Transverse colon (tissue), 4 donors: Measurements from ENCODE around the gene NTMT1. TPM values are rescaled to one million over a fixed set of nuclear protein-coding genes. Genes with fewer than 3 reads are reported as not detected.

Source experiments
- DNase-seq: peaks from one replicate; pipeline ENCODE4 v3.0.0-alpha.2; 2019
- H3K27ac ChIP-seq, 4 donors: fragments of 200-600 bp; sonication (generic); 2 replicates each; pipeline ENCODE4 v1.5.1; 2016 to 2018; ENCODE audit warnings: inconsistent platforms in 4 of 4
- H3K27me3 ChIP-seq: fragments of 200-600 bp; sonication (generic); 2 replicates; pipeline ENCODE4 v1.5.1; 2017; ENCODE audit warnings: inconsistent platforms
- H3K36me3 ChIP-seq, 4 donors: fragments of 200-600 bp; sonication (generic); 2 replicates each; pipeline ENCODE4 v1.5.1; 2017 to 2019; ENCODE audit warnings: inconsistent platforms in 4 of 4
- H3K4me1 ChIP-seq, 4 donors: fragments of 200-600 bp; sonication (generic); 2 replicates each; pipeline ENCODE4 v1.5.1; 2017 to 2020; ENCODE audit warnings: inconsistent platforms in 4 of 4
- H3K4me3 ChIP-seq, 4 donors: fragments of 200-600 bp; sonication (generic); 1 replicate in 1 of 4; 2 replicates in 3 of 4; pipeline versions ENCODE4 v1.5.1 to v1.6.1; 2017 to 2019; ENCODE audit warnings: inconsistent platforms in 4 of 4
- H3K9me3 ChIP-seq, 2 donors: fragments of 200-600 bp; sonication (generic); 2 replicates each; pipeline ENCODE4 v1.5.1; 2017 to 2019; ENCODE audit warnings: inconsistent platforms in 2 of 2
- CTCF ChIP-seq, 5 experiments: fragments of 200-600 bp in 3 of 5; fragments of 450-650 bp in 2 of 5; sonication (generic) in 3 of 5; IDR thresholded peaks; 1 replicate in 2 of 5; 2 replicates in 3 of 5; pipeline ENCODE4 v1.5.1; 2016 to 2017; ENCODE audit warnings: antibody characterized with exemption in 5 of 5, inconsistent platforms in 3 of 5, mild to moderate bottlenecking in 2 of 5, moderate library complexity in 1 of 5
- EP300 ChIP-seq: sonication (generic); formaldehyde crosslinking; IDR thresholded peaks from one replicate; pipeline ENCODE4 v1.6.1; 2017; ENCODE audit warnings: antibody characterized with exemption, low read depth
- POLR2A ChIP-seq: fragments of 450-650 bp; IDR thresholded peaks from one replicate; pipeline ENCODE4 v1.6.1; 2016; ENCODE audit warnings: antibody characterized with exemption, mild to moderate bottlenecking, moderate library complexity
- POLR2AphosphoS5 ChIP-seq, 3 donors: sonication (generic); formaldehyde crosslinking; IDR thresholded peaks; one replicate each; pipeline ENCODE4 v1.6.1; 2016; ENCODE audit warnings: antibody characterized with exemption in 3 of 3
- WGBS, 2 donors: methylation state at CpG; one replicate each; pipeline ENCODE4 v1.1.5; 2018; ENCODE audit warnings: low coverage in 1 of 2; 5-methylcytosine and 5-hydroxymethylcytosine counted together
- in situ Hi-C, 4 donors: fragments of 200-750 bp; cut with MboI; loops; one replicate each; pipeline versions ENCODE4 v1.15.0 to v1.15.1; 2017; ENCODE audit warnings: low sequenced_read_pairs in 3 of 4, low pct_ligation_motif_present in 1 of 4, low pct_unique_long_range_greater_than_20kb in 1 of 4
- intact Hi-C: fragments of 100-400 bp; cut with DNase I; formaldehyde crosslinking; loops from one replicate; pipeline ENCODE4 v1.15.1; 2023; ENCODE audit warnings: low total_unique reads
- total RNA-seq, 4 donors: library from RNA; depleted of rRNA; stranded (reverse); fragments of >200 nt; gene quantifications; one replicate each; pipeline ENCODE4 v1.1.0, GENCODE V29; 2016

The NTMT1 gene
- total RNA-seq, 4 donors from 2014 or later: 11.3 to 19.1 (median 14.3) TPM

DNA sequence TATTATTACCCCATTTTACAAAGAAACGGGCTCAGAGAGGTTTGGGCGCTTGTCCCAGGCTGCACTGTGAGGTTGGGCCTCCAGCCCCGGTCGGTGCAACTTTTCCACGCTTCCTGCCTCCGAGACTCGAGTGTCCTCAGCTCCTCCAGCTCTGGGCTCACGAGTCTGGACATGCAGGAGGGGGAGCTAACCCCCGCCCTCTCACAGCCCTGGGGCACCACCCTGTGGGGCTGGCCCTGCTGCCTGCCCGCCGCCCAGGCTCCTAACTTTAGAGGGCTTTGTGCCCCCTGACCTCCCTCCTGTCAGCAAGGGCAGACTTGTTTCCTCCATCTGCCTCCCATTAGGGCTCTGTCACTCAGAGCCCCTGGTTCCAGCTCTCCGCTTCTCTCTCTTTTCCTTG, 20.3 kb downstream of the NTMT1 start:
- Histone ChIP-seq H3K4me1 (peaks cover 1 to 8% (median 6%) of the 10 kb centered on the region in 4 donors), H3K36me3 (no peaks in the 10 kb centered on the region), H3K27me3 (no peaks in the 10 kb centered on the region), H3K4me3 (no peak overlapping the region), H3K27ac (no peak overlapping the region), H3K9me3 (no peaks in the 10 kb centered on the region)
- no peak for DNase-seq
- in situ Hi-C loops (loop anchor here in 3 of 4 donors (5.0 to 10.0 kb wide), 2 partner anchors 136 to 139 kb away; no protein-coding TSS in a partner anchor), intact Hi-C loops (loop anchor here (10.0 kb wide), 1 partner anchor 149 kb away; no protein-coding TSS in a partner anchor)
- WGBS, 2 donors: 78 to 100% methylated on average over 1 to 12 of the region's 12 CpGs
- no peak for TF ChIP-seq EP300
- no peak for TF ChIP-seq POLR2AphosphoS5 (IDR thresholded peaks at IDR 0.05)
- no peak for TF ChIP-seq POLR2A
- TF ChIP-seq CTCF (IDR thresholded peaks at IDR 0.05): no peak

DNA sequence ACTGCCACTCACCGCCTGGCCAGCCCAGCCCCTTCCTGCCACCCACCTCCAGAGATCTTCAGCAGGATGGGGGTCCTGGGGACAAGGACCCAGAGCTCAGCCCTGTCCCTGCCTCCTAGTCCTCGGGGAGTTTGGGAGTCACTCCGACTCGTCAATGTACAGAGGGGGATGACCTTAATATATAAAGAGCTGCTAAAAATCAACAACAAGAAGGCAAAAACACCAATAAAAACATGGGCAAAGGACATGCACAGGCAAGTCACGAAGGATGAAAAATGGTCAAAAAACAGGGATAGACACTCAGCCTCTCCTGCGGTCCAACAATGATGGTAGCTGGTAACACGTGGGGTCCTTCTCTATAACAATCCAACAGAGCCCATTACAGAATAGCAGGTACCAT, 20.7 kb downstream of the NTMT1 start:
- no peak overlapping the region for H3K27ac ChIP-seq
- no peaks in the 10 kb centered on the region for H3K36me3 ChIP-seq
- no peaks in the 10 kb centered on the region for H3K27me3 ChIP-seq
- intact Hi-C loops (loop anchor here (10.0 kb wide), 1 partner anchor 148 kb away; no protein-coding TSS in a partner anchor), in situ Hi-C loops (loop anchor here in 3 of 4 donors (5.0 to 10.0 kb wide), 2 partner anchors 136 to 138 kb away; no protein-coding TSS in a partner anchor)
- no peak overlapping the region for H3K4me3 ChIP-seq
- H3K4me1 ChIP-seq: peaks cover 0 to 6% (median 4%) of the 10 kb centered on the region in 4 donors
- H3K9me3 ChIP-seq: no peaks in the 10 kb centered on the region
- WGBS, 2 donors: 82 to 96% methylated on average over 3 to 7 of the region's 7 CpGs
- TF ChIP-seq EP300 (no peak), POLR2AphosphoS5 (IDR thresholded peaks at IDR 0.05) (no peak), CTCF (IDR thresholded peaks at IDR 0.05) (no peak), POLR2A (no peak)
- no peak for DNase-seq

- 89% methylated on average over 10 of the region's 10 CpGs; no CpG with 5 or more reads in 1 of the 2 donors for WGBS, 2 donors
- intact Hi-C loops: loop anchor here (10.0 kb wide), 1 partner anchor 147 kb away; no protein-coding TSS in a partner anchor
These were observed 21.7 kb downstream of the NTMT1 start for GRCh38 chr9:129647635-129648034.

More at GRCh38 chr9:129647635-129648034, 21.7 kb downstream of the NTMT1 start:
- no peak overlapping the region for H3K4me3 ChIP-seq
- H3K27me3 ChIP-seq: no peaks in the 10 kb centered on the region
- no peaks in the 10 kb centered on the region for H3K36me3 ChIP-seq
- peaks cover 0 to 2% (median under 1%) of the 10 kb centered on the region in 4 donors for H3K4me1 ChIP-seq
- no peak for DNase-seq
- H3K9me3 ChIP-seq: no peaks in the 10 kb centered on the region
- TF ChIP-seq CTCF (IDR thresholded peaks at IDR 0.05) (no peak), POLR2AphosphoS5 (IDR thresholded peaks at IDR 0.05) (no peak), EP300 (no peak), POLR2A (no peak)
- in situ Hi-C loops: loop anchor here in 3 of 4 donors (5.0 to 10.0 kb wide), 2 partner anchors 135 to 137 kb away; no protein-coding TSS in a partner anchor
- no peak overlapping the region for H3K27ac ChIP-seq
